ENCODE data around the gene CCDC136.

Gene CCDC136

GRCh38 chr7:128848289-128849155, 56.8 kb downstream of the CCDC136 start:
- CTCF ChIA-PET, result interaction anchor here (1.1 to 1.8 kb wide), 3 partner anchors 8 to 362 kb away, joined by 3 to 4 read pairs (median 3); partner anchors contain the start of gene ATP6V1F

GRCh38 chr7:128849156-128849515, 57.4 kb downstream of the CCDC136 start:
- no peak for TF ChIP-seq CTCF (IDR thresholded peaks at IDR 0.05; ENCODE audit: control extremely low read depth, extremely low read depth, low read depth, missing control alignments)
- POLR2A ChIA-PET, result no interaction called here
- DNase-seq (ENCODE audit: extremely low spot score), result no peak
- CTCF ChIA-PET, result interaction anchor here (1.1 to 1.8 kb wide), 3 partner anchors 9 to 362 kb away, joined by 3 to 4 read pairs (median 3); no protein-coding TSS in a partner anchor

More at GRCh38 chr7:128848289-128849155, 56.8 kb downstream of the CCDC136 start:
- DNase-seq (ENCODE audit: extremely low spot score), result no peak
- POLR2A ChIA-PET, result no interaction called here
- no peak for TF ChIP-seq CTCF (IDR thresholded peaks at IDR 0.05; ENCODE audit: control extremely low read depth, extremely low read depth, low read depth, missing control alignments)

- TF ChIP-seq CTCF (IDR thresholded peaks at IDR 0.05; ENCODE audit: control extremely low read depth, extremely low read depth, low read depth, missing control alignments), result no peak
- CTCF ChIA-PET, result interaction anchor here (0.9 to 2.4 kb wide), 6 partner anchors 8 to 361 kb away, joined by 3 to 8 read pairs (median 4); no protein-coding TSS in a partner anchor
- DNase-seq (ENCODE audit: extremely low spot score), result no peak
- POLR2A ChIA-PET, result no interaction called here
These were observed 58.2 kb downstream of the CCDC136 start for GRCh38 chr7:128849804-128850490.

GRCh38 chr7:128852537-128853254, 60.9 kb downstream of the CCDC136 start:
- CTCF ChIA-PET, result interaction anchor here (0.7 kb wide), 1 partner anchor 11 kb away, joined by 3 read pairs; no protein-coding TSS in a partner anchor
- DNase-seq (ENCODE audit: extremely low spot score), result no peak
- POLR2A ChIA-PET, result no interaction called here
- TF ChIP-seq CTCF (IDR thresholded peaks at IDR 0.05; ENCODE audit: control extremely low read depth, extremely low read depth, low read depth, missing control alignments), result no peak

- ChIA-PET POLR2A (no interaction called here), CTCF (no interaction called here)
- no peak for TF ChIP-seq CTCF (IDR thresholded peaks at IDR 0.05; ENCODE audit: control extremely low read depth, extremely low read depth, low read depth, missing control alignments)
- no peak for DNase-seq (ENCODE audit: extremely low spot score)
These were observed 62.0 kb downstream of the CCDC136 start for GRCh38 chr7:128853799-128854198.

- ChIA-PET CTCF (no interaction called here), POLR2A (no interaction called here)
- TF ChIP-seq CTCF (IDR thresholded peaks at IDR 0.05; ENCODE audit: control extremely low read depth, extremely low read depth, low read depth, missing control alignments), result no peak
- DNase-seq (ENCODE audit: extremely low spot score), result no peak
These were observed 62.6 kb downstream of the CCDC136 start for GRCh38 chr7:128854396-128854795.

All from GM10248 (cell line).